Ammon's horn (tissue), 1 donor: Measurements from ENCODE around the gene PIEZO2.
"Not testable (repeated sequence)": the region's sequence is repeated elsewhere in the genome, so short reads cannot be mapped to it uniquely, and the experiment has no call there.

Experiments
- DNase-seq: peaks from one replicate; pipeline ENCODE4 v3.0.0-alpha.2; 2016; ENCODE audit warnings: low spot score

PIEZO2 gene

GRCh38 chr18:10846657-10847407 is 302.5 kb downstream of the PIEZO2 start:
- no peak for DNase-seq

- not testable (repeated sequence) for DNase-seq
Measured at GRCh38 chr18:10846035-10846434, 303.3 kb downstream of the PIEZO2 start.

GRCh38 chr18:10843565-10843964 is 305.8 kb downstream of the PIEZO2 start:
- no peak for DNase-seq

- no peak for DNase-seq
Measured at GRCh38 chr18:10842861-10843260, 306.5 kb downstream of the PIEZO2 start.

- DNase-seq: no peak
Measured at GRCh38 chr18:10842371-10842770, 307.0 kb downstream of the PIEZO2 start.

GRCh38 chr18:10841203-10841602 is 308.2 kb downstream of the PIEZO2 start:
- no peak for DNase-seq

- no peak for DNase-seq
Measured at GRCh38 chr18:10840743-10841142, 308.6 kb downstream of the PIEZO2 start.

- DNase-seq: no peak
Measured at GRCh38 chr18:10839421-10839820, 309.9 kb downstream of the PIEZO2 start.

GRCh38 chr18:10838553-10838952 is 310.8 kb downstream of the PIEZO2 start:
- no peak for DNase-seq

- no peak for DNase-seq
Measured at GRCh38 chr18:10834128-10834815, 315.1 kb downstream of the PIEZO2 start.

- DNase-seq: no peak
Measured at GRCh38 chr18:10833656-10834055, 315.7 kb downstream of the PIEZO2 start.

- DNase-seq: no peak
Measured at GRCh38 chr18:10826400-10826799, 323.0 kb downstream of the PIEZO2 start.

GRCh38 chr18:10822456-10822855 is 326.9 kb downstream of the PIEZO2 start:
- no peak for DNase-seq

- DNase-seq: no peak
Measured at GRCh38 chr18:10820681-10821080, 328.7 kb downstream of the PIEZO2 start.

- no peak for DNase-seq
Measured at GRCh38 chr18:10814336-10814735, 335.0 kb downstream of the PIEZO2 start.

- no peak for DNase-seq
Measured at GRCh38 chr18:10805587-10806118, 343.7 kb downstream of the PIEZO2 start.

- DNase-seq: no peak
Measured at GRCh38 chr18:10804126-10804525, 345.2 kb downstream of the PIEZO2 start.

GRCh38 chr18:10798727-10799550 is 350.4 kb downstream of the PIEZO2 start:
- no peak for DNase-seq

GRCh38 chr18:10797896-10798295 is 351.5 kb downstream of the PIEZO2 start:
- DNase-seq: no peak

GRCh38 chr18:10794771-10795170 is 354.6 kb downstream of the PIEZO2 start:
- DNase-seq: no peak

GRCh38 chr18:10793730-10794370 is 355.5 kb downstream of the PIEZO2 start:
- DNase-seq: no peak

- DNase-seq: no peak
Measured at GRCh38 chr18:10792181-10792580, 357.2 kb downstream of the PIEZO2 start.
